T47D (cell line): ENCODE data around the gene DNHD1.
A peak's percentile ranks its signal among the peaks of the same experiment; 100 is the strongest.

ENCODE experiments used
- DNase-seq, 2 experiments: peaks; one replicate each; pipeline versions ENCODE4 v3.0.0 to v3.0.0-alpha.2; 2011 to 2012; ENCODE audit warnings: low read depth in 1 of 2, low spot score in 1 of 2
- JUND ChIP-seq: IDR thresholded peaks from 2 replicates; pipeline ENCODE4 v1.6.1; 2012; ENCODE audit warnings: low read depth
- in situ Hi-C: cut with HindIII; loops from 2 replicates; pipeline ENCODE4 v1.10.0; 2016; ENCODE audit warnings: low sequenced_read_pairs, low pct_unique_long_range_greater_than_20kb

The DNHD1 gene

GRCh38 chr11:6611092-6611962, 114.2 kb downstream of the DNHD1 start:
- in situ Hi-C loops: no loop called here
- no peak for TF ChIP-seq JUND
- no peak for DNase-seq

GRCh38 chr11:6611963-6612212, 114.8 kb downstream of the DNHD1 start:
- in situ Hi-C loops: no loop called here
- no peak for TF ChIP-seq JUND
- DNase-seq: no peak

- DNase-seq: peak; percentile 69 to 95
- in situ Hi-C loops: no loop called here
- no peak for TF ChIP-seq JUND
Measured at GRCh38 chr11:6612213-6613041, 115.3 kb downstream of the DNHD1 start, which contains the start of gene TAF10. TSS of gene TAF10 (minus strand) at chr11:6612216. CDS start at chr11:6612189, 27 bp downstream.

DNA sequence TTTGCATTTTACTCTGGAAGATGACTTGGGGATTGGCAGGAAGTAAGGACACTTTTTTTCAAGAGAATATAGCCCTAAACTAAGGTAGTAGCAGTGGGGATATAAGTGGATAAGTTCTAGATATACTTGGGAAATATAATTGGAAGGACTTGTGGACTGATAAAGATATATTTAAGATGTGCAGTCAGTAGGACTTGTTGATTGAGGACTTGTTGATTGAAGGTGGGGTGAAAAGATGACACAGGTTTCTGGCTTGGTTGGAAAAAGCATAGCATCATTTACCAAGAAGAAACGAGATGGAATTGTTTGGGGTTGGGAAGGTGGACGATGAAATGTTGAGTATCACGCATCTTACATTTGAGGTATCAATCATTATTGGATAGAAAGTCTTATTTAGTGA, 116.4 kb downstream of the DNHD1 start:
- no peak for TF ChIP-seq JUND
- DNase-seq: no peak
- in situ Hi-C loops: no loop called here

DNA sequence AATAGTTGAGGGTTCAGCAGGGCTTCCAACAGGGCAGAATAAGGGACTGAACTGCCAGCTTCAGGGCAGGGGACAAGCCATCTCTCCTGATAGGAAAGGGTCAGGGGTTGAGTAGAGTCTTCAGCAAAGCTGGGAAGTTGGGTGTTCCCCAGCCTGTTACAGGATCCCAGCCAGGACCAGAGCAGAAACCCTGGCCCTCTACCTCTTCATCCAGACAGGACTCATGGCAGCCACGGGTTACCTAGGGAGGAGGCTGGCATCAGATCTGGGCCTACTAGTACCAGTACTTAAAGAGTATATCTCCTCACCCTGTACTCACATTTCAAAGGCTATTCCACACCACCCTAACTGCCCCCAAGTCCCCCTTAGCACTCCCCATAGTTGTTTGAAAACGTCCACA, 117.4 kb downstream of the DNHD1 start:
- in situ Hi-C loops: no loop called here
- TF ChIP-seq JUND: no peak
- no peak for DNase-seq

DNA sequence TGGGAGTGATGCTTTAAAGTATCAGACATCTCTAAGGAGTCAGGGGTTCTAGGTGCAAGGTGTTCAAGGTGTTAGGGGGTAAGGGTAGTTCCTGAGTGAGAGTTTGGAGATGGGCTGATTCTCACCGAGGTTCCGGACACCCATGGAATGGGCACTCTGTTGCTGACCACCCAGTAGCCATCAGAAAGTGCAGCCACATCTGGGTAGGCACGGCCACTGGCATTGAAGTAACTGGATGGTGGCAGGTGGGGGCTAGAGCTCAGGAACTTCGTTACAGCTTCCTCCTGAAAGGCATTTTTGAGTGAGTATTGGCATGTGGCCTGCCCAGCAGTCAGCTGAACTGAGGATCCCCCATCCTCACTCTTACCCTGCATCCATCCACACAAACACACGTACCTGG, 118.0 kb downstream of the DNHD1 start:
- DNase-seq: no peak
- TF ChIP-seq JUND: no peak
- in situ Hi-C loops: no loop called here

DNA sequence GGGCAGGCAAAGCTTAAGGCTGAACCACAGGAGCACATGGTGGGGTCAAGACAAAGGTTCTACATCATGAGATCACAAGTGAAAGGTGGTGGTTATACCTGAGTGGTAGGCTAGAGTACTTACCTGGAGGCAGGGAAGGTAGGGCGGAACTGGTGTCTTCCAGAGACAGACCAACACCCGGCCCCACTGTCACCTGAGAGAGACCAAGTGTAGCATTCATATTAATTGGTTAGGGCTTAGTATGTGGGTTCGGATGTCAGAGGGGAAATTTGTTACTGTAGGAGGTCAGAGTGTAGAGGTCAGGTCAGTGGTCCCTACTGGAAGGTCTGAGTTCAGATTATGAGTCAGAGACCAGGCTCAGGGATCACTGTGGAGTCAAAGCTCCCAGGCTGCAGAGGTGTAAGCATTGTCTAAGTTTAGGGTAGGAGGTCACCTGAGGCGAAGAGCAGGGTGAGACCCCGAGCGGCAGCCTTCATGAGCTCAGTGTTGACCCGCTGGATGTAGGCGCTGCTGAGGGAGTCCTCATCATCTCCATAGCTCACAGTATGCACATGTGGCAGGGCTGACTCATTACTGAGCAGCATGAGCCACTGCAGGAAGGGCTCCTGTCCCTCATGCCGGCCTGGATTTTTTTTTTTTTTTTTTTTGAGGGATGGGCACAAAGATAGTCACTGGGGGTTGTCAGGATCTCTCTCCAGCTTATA, 119.0 kb downstream of the DNHD1 start:
- TF ChIP-seq JUND: no peak
- in situ Hi-C loops: no loop called here
- DNase-seq: no peak

GRCh38 chr11:6616596-6617250, 119.6 kb downstream of the DNHD1 start:
- no peak for TF ChIP-seq JUND
- DNase-seq: no peak
- in situ Hi-C loops: no loop called here

DNA sequence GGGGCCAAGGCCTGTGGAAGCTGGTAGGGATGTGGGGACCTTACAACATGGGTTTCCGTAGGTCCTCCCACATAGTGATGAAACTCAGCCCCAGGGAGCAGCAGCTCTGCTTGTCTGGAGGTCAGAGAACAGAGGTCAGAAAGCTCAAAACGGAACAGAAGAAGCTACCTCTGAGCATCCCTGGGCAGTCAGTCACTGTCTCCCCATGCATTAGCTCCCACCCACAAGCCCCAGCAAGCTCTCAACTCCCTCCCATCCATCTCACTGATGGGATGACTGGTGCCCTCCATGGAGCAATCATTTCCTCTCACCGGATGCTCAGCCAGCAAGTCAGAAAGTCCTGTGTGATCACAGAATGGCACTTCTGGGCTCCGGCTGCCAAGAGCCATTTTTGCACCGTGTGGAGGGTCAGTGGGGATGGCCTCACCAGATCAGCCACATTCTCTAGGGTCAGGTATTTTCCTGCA, 120.3 kb downstream of the DNHD1 start:
- in situ Hi-C loops: no loop called here
- no peak for DNase-seq
- TF ChIP-seq JUND: no peak

GRCh38 chr11:6618117-6619003, 121.3 kb downstream of the DNHD1 start:
- TF ChIP-seq JUND: no peak
- no peak for DNase-seq
- in situ Hi-C loops: no loop called here

DNA sequence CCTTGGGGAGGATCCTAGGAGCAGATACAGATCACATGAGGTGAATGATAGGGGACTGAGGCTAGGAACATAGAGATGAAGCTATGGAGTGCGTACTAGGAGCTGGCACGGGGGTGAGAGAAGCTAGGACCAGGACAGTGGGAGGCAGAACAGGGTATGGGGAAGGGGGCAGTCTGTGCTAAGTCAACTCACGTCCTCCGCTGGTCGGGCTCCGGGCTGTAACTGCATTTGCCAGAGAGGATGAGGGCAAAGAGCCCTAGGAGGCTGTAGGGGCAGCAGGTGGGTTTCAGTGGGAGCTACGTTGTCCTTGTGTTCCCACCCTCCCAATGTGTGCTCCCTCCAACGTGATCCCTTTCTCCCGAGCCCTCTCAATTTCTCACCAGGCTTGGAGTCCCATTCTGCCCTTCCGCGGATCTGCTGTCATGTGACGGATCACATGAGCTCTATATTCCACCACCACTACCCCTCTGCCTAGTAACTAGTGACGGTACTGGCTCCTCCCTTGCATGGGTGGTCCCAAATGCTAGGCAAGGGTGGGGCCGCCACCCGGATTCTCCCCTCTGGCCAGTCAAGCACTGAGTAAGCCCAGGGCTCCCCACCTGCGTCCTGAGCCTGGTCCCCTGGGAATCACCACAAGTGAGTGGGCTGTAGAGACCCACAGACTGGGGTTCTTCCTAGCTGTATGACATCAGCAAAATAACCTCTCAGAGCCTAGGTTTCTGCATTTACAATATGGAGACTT, 122.1 kb downstream of the DNHD1 start, which contains the start of gene TPP1:
TPP1 (minus strand) TSS at position 419 of the 742 bp plus-strand sequence; CDS start at position 397, 22 bp downstream.
- peak; percentile 91 to 93 for DNase-seq
- in situ Hi-C loops: no loop called here
- TF ChIP-seq JUND: no peak
